Measurements from ENCODE around the gene ALG5. TPM values are rescaled to one million over a fixed set of nuclear protein-coding genes. Genes with fewer than 3 reads are reported as not detected.
A peak's percentile ranks its signal among the peaks of the same experiment; 100 is the strongest.

Gene ALG5
- total RNA-seq, 1 donor from 2014 or later: 11.4 TPM

GRCh38 chr13:36981156-36981743, 17.9 kb downstream of the ALG5 start:
- no peak for DNase-seq (ENCODE audit: low spot score)
- intact Hi-C loops (cut with DNase I): loop anchor here (5.0 kb wide), 1 partner anchor 124 kb away; no protein-coding TSS in a partner anchor

GRCh38 chr13:36979361-36980050, 19.6 kb downstream of the ALG5 start:
- DNase-seq (ENCODE audit: low spot score): no peak
- intact Hi-C loops (cut with DNase I): loop anchor here (5.0 kb wide), 1 partner anchor 122 kb away; no protein-coding TSS in a partner anchor

- DNase-seq (ENCODE audit: low spot score): no peak
- intact Hi-C loops (cut with DNase I): no loop called here
Measured at GRCh38 chr13:36975172-36975571, 24.0 kb downstream of the ALG5 start.

GRCh38 chr13:36973621-36974295, 25.4 kb downstream of the ALG5 start:
- intact Hi-C loops (cut with DNase I): no loop called here
- DNase-seq (ENCODE audit: low spot score): no peak

GRCh38 chr13:36973009-36973408, 26.1 kb downstream of the ALG5 start:
- intact Hi-C loops (cut with DNase I): no loop called here
- DNase-seq (ENCODE audit: low spot score): no peak

GRCh38 chr13:36966404-36966803, 32.7 kb downstream of the ALG5 start:
- intact Hi-C loops (cut with DNase I): no loop called here
- no peak for DNase-seq (ENCODE audit: low spot score)

GRCh38 chr13:36965767-36966166, 33.4 kb downstream of the ALG5 start:
- DNase-seq (ENCODE audit: low spot score): no peak
- intact Hi-C loops (cut with DNase I): no loop called here

GRCh38 chr13:36959456-36960116, 39.6 kb downstream of the ALG5 start:
- no peak for DNase-seq (ENCODE audit: low spot score)
- intact Hi-C loops (cut with DNase I): no loop called here

GRCh38 chr13:36954542-36954941, 44.6 kb downstream of the ALG5 start:
- intact Hi-C loops (cut with DNase I): no loop called here
- no peak for DNase-seq (ENCODE audit: low spot score)

GRCh38 chr13:36950920-36951319, 48.2 kb downstream of the ALG5 start:
- intact Hi-C loops (cut with DNase I): no loop called here
- no peak for DNase-seq (ENCODE audit: low spot score)

- no peak for DNase-seq (ENCODE audit: low spot score)
- intact Hi-C loops (cut with DNase I): no loop called here
Measured at GRCh38 chr13:36950330-36950729, 48.8 kb downstream of the ALG5 start.

GRCh38 chr13:36945078-36945477, 54.1 kb downstream of the ALG5 start:
- intact Hi-C loops (cut with DNase I): no loop called here

GRCh38 chr13:36925603-36926002, 73.5 kb downstream of the ALG5 start:
- intact Hi-C loops (cut with DNase I): no loop called here
- no peak for DNase-seq (ENCODE audit: low spot score)

More at GRCh38 chr13:36945078-36945477, 54.1 kb downstream of the ALG5 start:
- no peak for DNase-seq (ENCODE audit: low spot score)

GRCh38 chr13:36924001-36924400, 75.1 kb downstream of the ALG5 start:
- no peak for DNase-seq (ENCODE audit: low spot score)
- intact Hi-C loops (cut with DNase I): no loop called here

GRCh38 chr13:36921631-36922301, 77.4 kb downstream of the ALG5 start:
- DNase-seq (ENCODE audit: low spot score): no peak
- intact Hi-C loops (cut with DNase I): no loop called here

- DNase-seq (ENCODE audit: low spot score): no peak
- intact Hi-C loops (cut with DNase I): no loop called here
Measured at GRCh38 chr13:36920616-36921185, 78.4 kb downstream of the ALG5 start.

- intact Hi-C loops (cut with DNase I): loop anchor here (5.0 kb wide), 1 partner anchor 58 kb away; no protein-coding TSS in a partner anchor
- DNase-seq (ENCODE audit: low spot score): peak; percentile 88
Measured at GRCh38 chr13:36919833-36920615, 79.1 kb downstream of the ALG5 start, which contains the start of gene SMAD9. TSS of gene SMAD9 (minus strand) at chr13:36920238. CDS start at chr13:36879689, 40,549 bp downstream.

- intact Hi-C loops (cut with DNase I): loop anchor here (5.0 kb wide), 1 partner anchor 57 kb away; no protein-coding TSS in a partner anchor
- DNase-seq (ENCODE audit: low spot score): peak; percentile 80
Measured at GRCh38 chr13:36919171-36919832, 79.8 kb downstream of the ALG5 start.

Measured in cardiac septum (tissue), 1 donor.